GM23248 (cell line): ENCODE results near the gene TMEM117.

Source experiments
- EZH2 ChIP-seq: fragments of 200-600 bp; sonication (generic); IDR thresholded peaks from 2 replicates; pipeline ENCODE4 v1.6.1; 2018; ENCODE audit warnings: antibody characterized with exemption, mild to moderate bottlenecking; ENCODE audit not compliant: insufficient read depth, poor library complexity, severe bottlenecking
- EZH2phosphoT487 ChIP-seq: fragments of 200-600 bp; sonication (generic); IDR thresholded peaks from 2 replicates; pipeline ENCODE4 v1.6.1; 2018; ENCODE audit warnings: antibody characterized with exemption, moderate library complexity, mild to moderate bottlenecking, low read depth; ENCODE audit not compliant: insufficient read depth

- TF ChIP-seq EZH2 (no peak), EZH2phosphoT487 (no peak)
These were observed 166.7 kb downstream of the TMEM117 start for GRCh38 chr12:44002607-44003006.
